Endometrial microvascular endothelial cells (primary cell): Measurements from ENCODE around the gene CFAP57. TPM values are rescaled to one million over a fixed set of nuclear protein-coding genes. Genes with fewer than 3 reads are reported as not detected.

Experiments
- in situ Hi-C: cut with HindIII; loops from 2 replicates; pipeline ENCODE4 v1.10.0; 2017; ENCODE audit warnings: low sequenced_read_pairs, low pct_unique_long_range_greater_than_20kb; ENCODE audit errors: inconsistent ontology term
- total RNA-seq: library from RNA; depleted of rRNA; stranded (reverse); fragments of >200 nt; gene quantifications from one replicate; pipeline ENCODE4 v1.2.3, GENCODE V29; 2015; ENCODE audit errors: inconsistent ontology term

Gene CFAP57
- total RNA-seq, 1 donor from 2014 or later: not detected

DNA sequence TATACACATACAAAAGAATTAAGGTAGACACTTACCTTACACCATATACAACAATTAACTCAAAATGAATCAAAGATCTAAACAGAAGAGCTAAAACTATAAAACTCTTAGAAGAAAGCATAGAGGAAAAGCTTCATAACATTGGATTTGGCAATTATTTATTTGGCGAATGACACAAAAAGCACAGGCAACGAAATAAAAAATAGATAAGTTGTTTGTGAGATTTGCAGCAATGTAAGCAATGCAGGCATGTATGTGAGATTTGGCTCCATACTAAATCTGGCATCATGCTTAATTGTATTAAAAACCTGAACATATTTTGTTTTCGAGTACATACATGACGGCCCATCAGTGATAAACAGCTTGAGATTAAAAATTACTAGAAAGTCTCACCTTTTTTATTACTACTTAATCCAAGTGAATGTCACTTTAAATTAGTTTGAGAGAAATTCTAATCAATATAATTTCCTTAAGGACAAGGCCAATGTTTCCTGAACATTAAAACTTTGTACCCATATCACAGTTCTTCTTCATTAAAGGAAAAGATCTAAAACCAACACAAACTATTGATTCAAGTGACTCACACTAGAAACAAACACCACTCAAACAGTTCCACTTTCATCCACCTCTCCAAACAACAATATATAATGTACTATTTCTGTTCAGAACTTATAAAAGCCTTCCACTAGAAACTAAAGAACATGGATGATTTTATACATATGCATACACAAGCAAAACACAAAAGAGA, 74.5 kb downstream of the CFAP57 start:
- in situ Hi-C loops: no loop called here

DNA sequence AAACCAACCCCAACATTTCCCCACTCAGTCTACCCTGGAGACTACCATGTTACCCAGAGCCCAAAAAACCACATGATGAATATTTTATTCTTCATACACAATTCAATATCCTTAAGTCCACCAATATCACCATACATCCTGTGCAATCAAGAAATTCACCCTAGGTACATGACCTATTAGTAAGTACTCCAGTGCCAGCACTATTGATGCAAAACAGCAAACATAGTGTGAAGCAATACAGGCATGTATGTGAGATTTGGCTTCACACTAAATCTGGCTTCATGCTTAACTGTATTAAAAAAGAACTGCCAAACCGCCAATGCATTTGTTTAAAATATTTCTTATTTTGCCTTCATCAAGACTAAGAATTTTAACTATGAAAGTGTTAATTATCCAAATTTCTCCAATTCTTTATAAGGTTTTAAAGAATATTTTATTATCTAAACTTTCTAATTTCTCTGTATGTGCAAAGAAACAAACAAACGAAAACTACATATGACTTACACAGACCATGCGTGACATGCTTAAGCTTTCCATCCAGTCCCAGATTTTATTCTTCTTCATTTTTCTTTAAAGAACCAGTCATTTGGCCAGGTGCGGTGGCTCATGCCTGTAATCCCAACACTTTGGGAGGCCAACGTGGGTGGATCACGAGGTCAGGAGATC, 75.3 kb downstream of the CFAP57 start:
- in situ Hi-C loops: no loop called here

DNA sequence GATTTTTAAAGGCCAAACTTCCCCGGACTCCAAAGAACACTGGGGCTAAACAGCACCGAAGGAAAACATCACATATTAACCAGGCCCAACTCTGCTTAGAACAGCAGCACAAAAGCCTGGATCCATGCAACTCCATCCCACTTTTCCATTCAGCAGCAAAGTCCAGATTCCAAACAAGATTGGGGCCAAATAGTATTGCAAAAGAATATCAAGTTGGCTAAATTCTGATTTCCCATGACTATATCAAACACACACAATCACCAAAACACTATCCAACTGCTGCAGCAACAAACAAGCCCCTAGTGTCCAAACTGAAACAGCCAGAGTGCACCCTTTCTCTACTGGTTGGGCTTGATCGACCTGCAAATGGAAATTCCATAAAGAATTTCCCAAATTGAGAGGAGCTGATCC, 78.2 kb downstream of the CFAP57 start:
- in situ Hi-C loops: no loop called here

DNA sequence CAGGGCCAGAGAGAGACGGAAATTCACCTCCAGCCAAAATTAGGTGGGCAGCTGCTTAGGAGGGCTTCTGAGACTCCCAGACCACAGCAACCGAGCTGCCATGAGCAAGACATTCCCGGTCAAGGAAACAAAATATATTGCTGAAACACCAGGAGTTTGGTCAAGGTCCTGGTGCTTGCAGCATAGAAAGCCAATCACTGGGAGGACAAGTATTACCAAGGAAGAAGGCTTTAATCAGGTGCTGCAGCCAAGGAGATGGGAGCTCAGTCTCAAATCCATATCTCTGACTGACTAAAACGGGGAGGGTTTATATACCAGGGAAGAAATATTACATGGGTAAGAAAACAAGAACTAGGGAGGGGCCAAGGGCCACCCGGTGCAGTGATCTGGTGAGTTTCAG, 78.9 kb downstream of the CFAP57 start:
- in situ Hi-C loops: no loop called here

DNA sequence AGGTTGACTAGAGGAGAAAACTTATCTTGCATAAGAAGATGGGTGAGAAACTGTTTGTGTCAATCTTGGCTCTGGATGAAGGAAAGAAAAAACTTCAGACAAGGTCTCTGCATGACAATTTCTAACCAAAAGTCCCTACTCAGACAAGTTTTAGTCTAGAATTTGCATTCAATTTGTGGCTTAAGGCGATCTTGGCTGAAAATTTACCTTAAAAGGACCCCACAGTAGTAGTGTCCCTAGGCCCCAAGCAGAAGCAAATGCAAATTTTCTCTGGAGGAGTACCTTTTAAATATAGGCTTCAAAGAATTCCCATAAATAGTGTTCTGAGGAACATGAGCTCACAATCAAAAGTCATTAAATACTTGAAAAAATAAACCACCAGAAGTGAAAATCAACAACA, 80.1 kb downstream of the CFAP57 start:
- in situ Hi-C loops: no loop called here

DNA sequence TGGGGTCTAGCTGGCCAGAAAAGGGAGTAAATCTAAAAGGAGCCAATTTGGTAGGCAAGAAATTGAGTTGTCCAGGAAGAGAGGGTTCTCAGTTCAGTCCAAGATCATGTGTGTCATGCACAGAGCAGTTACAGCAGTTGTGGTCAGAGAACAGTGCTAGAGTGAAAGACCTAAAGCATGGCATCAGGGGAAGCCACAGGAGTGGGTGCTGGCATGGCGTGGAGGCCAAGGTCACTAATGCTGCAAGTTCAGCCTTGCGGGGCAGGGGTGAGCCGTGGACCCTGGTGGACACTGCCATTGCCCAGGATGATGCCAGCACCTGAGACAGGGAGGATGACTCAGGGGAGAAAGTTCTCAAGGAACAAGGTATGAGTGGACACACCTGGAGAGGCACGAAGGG, 81.0 kb downstream of the CFAP57 start:
- in situ Hi-C loops: no loop called here

DNA sequence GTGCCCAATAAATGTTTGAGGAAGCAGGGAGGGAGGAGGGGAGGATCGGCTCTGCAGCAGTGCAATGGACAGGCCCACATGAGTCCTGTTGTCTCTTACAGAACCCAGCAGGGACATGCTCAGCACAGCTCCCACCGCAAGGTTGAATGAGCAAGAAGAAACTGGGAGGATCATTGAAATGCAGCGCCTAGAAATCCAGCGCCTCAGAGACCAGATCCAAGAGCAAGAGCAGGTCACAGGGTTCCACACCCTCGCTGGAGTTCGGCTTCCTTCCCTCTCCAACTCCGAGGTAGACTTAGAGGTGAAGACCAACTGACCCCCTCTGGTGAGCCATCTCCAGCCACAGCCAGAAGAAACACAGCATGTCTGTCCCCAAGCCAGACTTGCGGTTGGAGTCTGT, 81.7 kb downstream of the CFAP57 start:
- in situ Hi-C loops: no loop called here

DNA sequence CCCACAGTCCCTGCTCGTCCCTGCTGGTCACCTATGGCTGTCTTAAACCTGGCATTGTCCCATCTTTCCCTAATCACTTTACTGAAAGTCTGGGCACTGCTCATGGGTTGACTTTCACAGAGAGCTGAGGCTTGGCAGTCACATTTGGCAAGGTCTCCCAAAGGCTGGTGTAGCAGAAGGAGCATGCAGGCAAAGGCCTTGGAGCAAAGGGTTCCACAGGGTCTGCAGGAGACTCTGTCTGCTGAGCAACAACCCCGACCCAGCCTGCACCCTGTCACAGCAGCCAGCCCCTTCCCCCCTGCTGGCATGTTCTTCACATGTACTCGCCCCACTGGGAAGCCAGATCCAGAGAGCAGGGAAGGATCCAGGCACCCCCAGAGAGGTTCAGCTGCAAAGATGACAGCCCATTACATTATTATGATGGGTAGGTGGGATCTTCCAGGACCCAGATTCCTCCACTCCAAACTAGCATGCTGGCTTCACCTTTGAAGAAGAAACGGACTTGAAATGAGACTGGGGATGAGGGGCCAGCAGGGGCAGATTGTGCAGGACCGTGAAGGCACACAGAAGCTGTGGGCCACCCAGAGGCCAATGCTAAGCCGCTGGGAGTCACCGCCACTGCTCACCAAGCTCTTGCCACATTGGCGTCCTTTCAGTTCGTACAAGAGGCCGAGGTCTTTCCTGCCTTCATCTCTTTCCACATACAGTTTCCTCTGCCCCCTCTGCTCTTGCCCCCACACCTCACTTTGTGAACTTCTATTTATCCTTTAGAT, 83.5 kb downstream of the CFAP57 start:
- in situ Hi-C loops: no loop called here

DNA sequence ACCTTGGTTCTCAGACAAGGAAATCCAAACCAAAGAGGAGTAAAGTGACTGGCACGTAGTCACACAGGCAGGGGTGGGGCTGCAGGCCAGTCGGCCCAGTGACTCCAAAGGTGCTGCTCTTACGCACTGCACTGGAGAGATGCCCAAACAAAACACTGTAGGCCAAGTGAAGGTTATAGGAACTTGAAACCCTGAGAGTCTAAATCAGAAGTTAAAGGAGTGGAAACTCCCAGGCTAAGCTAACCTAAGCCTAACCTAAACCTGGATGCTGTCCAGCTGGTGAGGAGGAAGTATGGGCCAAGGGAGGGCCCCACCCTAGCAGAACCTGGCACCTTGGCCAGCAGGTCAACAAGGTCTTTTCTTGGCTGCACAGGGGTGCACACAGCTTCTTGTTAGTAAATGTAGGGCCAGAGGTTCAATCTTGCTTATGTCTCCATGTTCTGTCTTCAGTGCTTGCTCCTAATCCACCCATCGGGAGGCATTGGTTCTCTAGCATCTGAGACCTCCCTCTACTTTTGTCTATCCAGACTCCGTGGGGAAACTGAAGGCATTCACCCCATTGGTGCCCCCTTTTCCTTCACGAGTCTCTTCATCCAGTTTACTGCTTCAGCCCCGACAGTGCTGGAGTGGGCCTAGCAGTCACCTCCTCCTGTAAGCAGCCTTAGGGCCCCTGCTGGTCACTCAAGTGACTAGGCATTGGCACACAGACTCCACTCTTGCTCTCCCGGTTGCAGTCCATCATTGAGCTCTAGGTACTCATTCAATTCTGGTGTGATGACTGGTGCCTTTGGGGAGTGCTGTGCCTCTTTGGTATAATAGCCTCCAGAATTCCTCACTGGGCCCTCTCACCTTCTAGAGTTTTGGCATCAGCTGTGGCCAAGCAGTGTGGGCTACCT, 84.8 kb downstream of the CFAP57 start:
- in situ Hi-C loops: no loop called here

DNA sequence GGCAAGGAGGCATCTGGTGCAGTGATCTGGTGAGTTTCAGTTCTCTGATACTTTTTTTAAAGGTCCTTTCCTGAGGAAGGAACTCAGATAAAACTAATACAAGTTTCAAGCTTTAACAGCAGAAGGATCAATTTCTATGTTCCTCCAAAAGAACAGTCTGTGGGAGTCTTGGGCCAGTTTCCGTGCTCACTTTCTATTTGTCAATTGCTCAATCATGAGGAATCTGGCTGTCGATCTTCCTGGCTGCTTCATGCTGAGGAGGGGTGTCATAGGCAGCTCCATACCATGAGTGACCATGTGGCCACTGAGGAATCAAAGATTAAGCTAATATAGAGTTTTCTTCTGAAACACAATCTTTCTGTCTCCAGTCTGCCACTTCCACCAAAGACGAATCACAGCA, 86.2 kb downstream of the CFAP57 start:
- in situ Hi-C loops: no loop called here

DNA sequence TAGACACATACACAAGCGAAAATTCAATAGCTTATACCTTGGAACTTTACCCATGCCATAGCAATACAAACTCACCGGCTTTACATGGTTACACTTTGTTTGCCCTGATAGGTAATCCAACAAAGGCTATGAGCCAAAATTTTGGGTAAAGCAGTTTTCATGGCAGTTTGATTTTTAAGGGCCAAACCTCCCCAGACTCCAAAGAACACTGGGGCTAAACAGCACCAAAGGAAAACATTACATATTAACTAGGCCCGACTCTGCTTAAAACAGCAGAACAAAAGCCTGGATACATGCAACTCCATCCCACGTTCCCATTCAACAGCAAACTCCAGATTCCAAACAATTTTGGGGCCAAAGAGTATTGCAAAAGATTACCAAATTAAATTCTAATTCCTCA, 93.3 kb downstream of the CFAP57 start:
- in situ Hi-C loops: no loop called here

DNA sequence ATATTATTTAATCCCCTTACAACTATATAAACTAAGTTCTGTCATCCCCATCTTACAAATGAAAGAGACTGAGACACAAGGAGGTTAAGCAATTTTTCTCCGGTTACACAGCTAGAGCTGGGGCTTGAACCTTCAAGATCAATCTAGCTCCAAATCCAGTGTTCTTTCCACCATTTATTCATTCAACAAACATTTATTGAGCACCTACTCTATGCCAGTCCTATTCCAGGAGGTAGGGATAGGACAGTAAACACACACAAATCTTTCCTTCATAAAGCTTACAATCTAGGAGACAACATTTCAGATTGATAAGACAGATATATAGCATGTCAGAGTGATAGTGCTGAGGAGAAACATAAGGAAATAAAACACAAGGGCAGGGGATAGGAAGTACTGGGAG, 94.8 kb downstream of the CFAP57 start:
- in situ Hi-C loops: no loop called here

DNA sequence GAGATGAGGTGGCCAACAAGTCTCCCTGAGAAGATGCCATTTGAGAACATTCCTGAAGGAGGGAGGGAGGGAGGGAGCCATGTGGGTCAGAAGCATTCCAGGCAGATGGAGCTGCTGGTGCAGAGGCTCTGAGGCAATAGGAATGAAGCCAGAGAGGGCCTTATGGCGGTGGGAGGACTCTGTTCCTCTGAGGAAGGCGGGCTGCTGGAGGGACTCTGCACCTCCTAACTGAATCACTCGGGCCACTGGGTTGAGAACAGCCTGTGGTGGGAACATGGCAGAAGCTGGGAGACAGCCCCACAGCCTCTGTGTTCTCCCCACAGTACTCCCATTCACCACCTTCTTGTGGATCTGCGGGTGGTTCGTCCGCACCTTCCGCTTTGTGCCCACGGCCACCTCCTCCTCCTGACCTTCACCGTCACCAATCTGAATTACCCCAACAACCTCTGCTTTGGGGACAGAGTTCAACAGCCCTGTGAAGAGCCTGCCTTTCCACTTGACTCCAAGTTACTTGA, 95.2 kb downstream of the CFAP57 start:
- in situ Hi-C loops: no loop called here

DNA sequence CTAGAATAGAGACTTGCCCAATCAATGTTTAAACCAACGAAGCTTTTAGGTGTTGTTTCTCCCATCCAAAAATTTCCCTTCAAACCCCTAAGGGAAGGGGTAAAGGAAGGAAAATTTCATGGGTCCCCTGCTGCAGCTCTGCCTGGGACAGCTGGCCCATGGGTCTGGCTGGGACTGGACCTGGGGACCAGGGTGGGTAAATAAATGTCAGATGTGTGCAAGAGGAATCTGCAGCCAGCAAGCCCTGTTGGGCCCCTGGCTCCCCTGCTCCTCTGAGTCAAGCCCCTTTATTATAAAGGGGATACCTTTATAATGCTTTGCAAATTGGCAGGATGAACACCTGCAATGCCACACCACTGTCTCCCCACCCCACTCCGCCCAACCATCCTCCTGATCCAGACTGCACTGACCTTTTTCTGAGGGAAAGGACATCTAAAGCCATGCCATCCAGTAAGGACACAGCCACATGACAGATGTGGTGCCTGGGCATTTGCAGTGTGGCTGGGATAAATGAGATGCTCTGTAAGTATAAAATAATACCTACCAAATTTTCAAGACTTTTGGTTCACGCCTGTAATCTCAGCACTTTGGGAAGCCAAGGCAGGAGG, 95.8 kb downstream of the CFAP57 start:
- in situ Hi-C loops: no loop called here

DNA sequence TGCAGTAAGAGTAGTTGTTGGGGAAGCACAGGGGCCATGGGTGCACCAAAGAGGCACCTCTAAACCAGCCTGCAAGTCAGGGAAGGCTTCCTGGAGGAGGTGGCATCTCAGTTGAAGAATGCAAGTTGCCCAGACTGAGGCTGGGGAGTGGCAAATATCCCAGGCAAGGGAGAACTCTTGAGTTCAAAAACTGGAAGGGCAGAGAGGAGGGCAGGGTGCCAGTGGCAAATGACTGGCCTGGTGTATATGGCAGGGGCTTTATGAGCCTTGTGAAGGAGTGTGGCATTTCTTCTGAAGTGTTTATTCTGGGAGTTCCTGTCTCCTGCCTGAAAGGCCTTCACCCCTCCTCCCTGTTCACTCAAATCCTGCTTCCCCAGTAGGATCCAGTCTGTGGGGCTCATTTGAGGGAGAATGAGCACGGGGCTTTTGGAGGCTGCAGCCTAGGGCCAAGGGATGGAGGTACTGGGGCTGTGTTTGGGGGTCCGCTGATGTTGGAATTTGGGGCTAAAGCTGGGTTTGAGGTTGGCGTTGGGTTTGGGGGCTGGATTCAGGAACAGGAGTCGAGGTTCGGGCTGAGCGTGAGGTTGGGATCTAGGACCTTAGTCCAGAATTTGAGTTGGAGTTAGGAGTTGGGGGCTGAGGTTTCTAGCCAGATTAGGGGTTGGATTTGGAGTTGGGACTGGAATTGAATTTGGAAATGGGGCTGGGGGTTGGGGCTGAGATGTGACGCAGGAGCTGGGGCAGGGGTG, 97.7 kb downstream of the CFAP57 start, which contains the start of gene TMEM125:
Gene TMEM125, plus strand, starts transcription at position 357 of the 749 bp plus-strand sequence. CDS start 2,740 bp downstream, outside the sequence.
- in situ Hi-C loops: no loop called here

DNA sequence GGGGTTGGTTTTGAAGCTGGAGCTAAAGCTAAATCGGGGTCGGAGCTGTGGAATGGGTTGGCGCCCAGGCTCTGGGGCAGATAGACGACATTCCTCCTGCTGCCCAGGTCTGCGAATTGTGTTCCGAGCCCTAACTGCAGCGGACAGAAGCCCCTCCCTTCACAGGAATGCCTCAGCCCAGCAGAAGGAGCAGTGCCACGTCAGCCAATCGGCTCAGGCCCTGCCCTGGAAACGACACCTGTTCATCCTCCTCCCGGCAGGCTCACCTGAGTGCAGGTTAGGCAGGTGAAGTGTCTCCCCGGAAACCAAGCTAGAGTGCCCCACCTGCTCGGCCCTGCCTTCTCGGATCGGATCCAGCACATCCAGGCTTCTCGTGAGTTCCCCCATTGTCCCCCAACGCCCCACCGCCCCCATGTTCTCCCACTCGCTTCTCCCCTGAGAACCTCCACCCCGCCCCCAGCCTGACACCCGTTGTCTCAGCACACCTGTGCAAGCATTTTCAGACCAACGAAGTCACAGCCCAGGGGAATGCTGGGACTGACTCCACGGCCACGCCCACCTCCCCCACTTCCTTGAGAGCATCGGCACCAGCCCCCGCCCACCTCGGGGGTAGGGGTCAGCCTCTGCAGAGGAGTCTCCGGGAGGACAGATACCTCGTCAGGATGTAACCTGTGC, 98.4 kb downstream of the CFAP57 start:
- in situ Hi-C loops: no loop called here
